HG03520 (cell line): Measurements from ENCODE around the gene KRTAP3-2.
"Not testable (repeated sequence)": the region's sequence is repeated elsewhere in the genome, so short reads cannot be mapped to it uniquely, and the experiment has no call there.

Source experiments
- ATAC-seq: cut with Tn5 transposase; IDR thresholded peaks from one replicate; pipeline ENCODE4 v1.9.1; 2021; ENCODE audit warnings: mild to moderate bottlenecking, moderate library complexity; ENCODE audit not compliant: unreplicated experiment

Gene KRTAP3-2

GRCh38 chr17:40999563-40999962 lies at the start of gene KRTAP3-2:
TSS of gene KRTAP3-2 (minus strand) at chr17:40999906. CDS start at chr17:40999853, 53 bp downstream.
- ATAC-seq, result not testable (repeated sequence)

- no peak for ATAC-seq
Measured at GRCh38 chr17:41049110-41049509, 49.4 kb upstream of the KRTAP3-2 start.

GRCh38 chr17:41048441-41048840 lies 48.7 kb upstream of the KRTAP3-2 start:
- ATAC-seq, result no peak

GRCh38 chr17:41046735-41047465 lies 47.2 kb upstream of the KRTAP3-2 start, which contains the start of gene KRTAP2-1:
TSS of gene KRTAP2-1 (minus strand) at chr17:41047316. CDS start at chr17:41047267, 49 bp downstream.
- not testable (repeated sequence) for ATAC-seq

- ATAC-seq, result no peak
Measured at GRCh38 chr17:41042953-41043352, 43.2 kb upstream of the KRTAP3-2 start.

- ATAC-seq, result not testable (repeated sequence)
Measured at GRCh38 chr17:41040783-41041571, 41.3 kb upstream of the KRTAP3-2 start, which contains the start of gene KRTAP1-1. TSS of gene KRTAP1-1 (minus strand) at chr17:41041450. CDS start at chr17:41041397, 53 bp downstream.

GRCh38 chr17:41037853-41038350 lies 38.2 kb upstream of the KRTAP3-2 start:
- no peak for ATAC-seq

GRCh38 chr17:41034346-41034935 lies 34.7 kb upstream of the KRTAP3-2 start, which contains the start of gene KRTAP1-3:
TSS of gene KRTAP1-3 (minus strand) at chr17:41034874. CDS start at chr17:41034821, 53 bp downstream.
- not testable (repeated sequence) for ATAC-seq

GRCh38 chr17:41029633-41030245 lies 30.0 kb upstream of the KRTAP3-2 start, which contains the start of gene KRTAP1-4:
TSS of gene KRTAP1-4 (minus strand) at chr17:41030195. CDS start at chr17:41030078, 117 bp downstream.
- ATAC-seq, result no peak

GRCh38 chr17:41026715-41027471 lies 27.2 kb upstream of the KRTAP3-2 start, which contains the start of gene KRTAP1-5:
TSS of gene KRTAP1-5 (minus strand) at chr17:41027208. CDS start at chr17:41027155, 53 bp downstream.
- no peak for ATAC-seq

GRCh38 chr17:41024697-41025096 lies 25.0 kb upstream of the KRTAP3-2 start:
- no peak for ATAC-seq

- ATAC-seq, result no peak
Measured at GRCh38 chr17:41020336-41020735, 20.6 kb upstream of the KRTAP3-2 start.

- ATAC-seq, result no peak
Measured at GRCh38 chr17:41019415-41019814, 19.7 kb upstream of the KRTAP3-2 start.

- ATAC-seq, result no peak
Measured at GRCh38 chr17:41018541-41018940, 18.8 kb upstream of the KRTAP3-2 start.

- no peak for ATAC-seq
Measured at GRCh38 chr17:41016578-41017215, 17.0 kb upstream of the KRTAP3-2 start.

- no peak for ATAC-seq
Measured at GRCh38 chr17:41015454-41015853, 15.7 kb upstream of the KRTAP3-2 start.

- ATAC-seq, result no peak
Measured at GRCh38 chr17:41013606-41014005, 13.9 kb upstream of the KRTAP3-2 start.

- no peak for ATAC-seq
Measured at GRCh38 chr17:41013181-41013580, 13.5 kb upstream of the KRTAP3-2 start.
